Activated gamma-delta T cell treated with anti-CD3 and anti-CD28 coated beads, Interleukin-2, amount 50 U/mL, for 16 hours (primary cell): Measurements from ENCODE around the gene NUDT5.
"Not testable (repeated sequence)": the region's sequence is repeated elsewhere in the genome, so short reads cannot be mapped to it uniquely, and the experiment has no call there.

Experiments
- DNase-seq: peaks from one replicate; pipeline ENCODE4 v3.0.0-alpha.2; 2020; ENCODE audit warnings: low read depth

Gene NUDT5

GRCh38 chr10:12205082-12205481 lies 9.4 kb upstream of the NUDT5 start:
- DNase-seq: no peak

- DNase-seq: no peak
Measured at GRCh38 chr10:12202226-12202625, 6.5 kb upstream of the NUDT5 start.

- no peak for DNase-seq
Measured at GRCh38 chr10:12201543-12201942, 5.9 kb upstream of the NUDT5 start.

GRCh38 chr10:12200850-12201249 lies 5.2 kb upstream of the NUDT5 start:
- no peak for DNase-seq

- DNase-seq: no peak
Measured at GRCh38 chr10:12198156-12198555, 2.5 kb upstream of the NUDT5 start.

GRCh38 chr10:12196531-12197211 lies 980 bp upstream of the NUDT5 start:
- no peak for DNase-seq

- no peak for DNase-seq
Measured at GRCh38 chr10:12195281-12195602, 449 bp downstream of the NUDT5 start.

- no peak for DNase-seq
Measured at GRCh38 chr10:12194752-12195271, 879 bp downstream of the NUDT5 start.

GRCh38 chr10:12193193-12193592 lies 2.5 kb downstream of the NUDT5 start:
- DNase-seq: no peak

- DNase-seq: no peak
Measured at GRCh38 chr10:12191715-12192114, 4.0 kb downstream of the NUDT5 start.

- no peak for DNase-seq
Measured at GRCh38 chr10:12189426-12189825, 6.3 kb downstream of the NUDT5 start.

GRCh38 chr10:12188656-12189055 lies 7.0 kb downstream of the NUDT5 start:
- DNase-seq: no peak

GRCh38 chr10:12187321-12187905 lies 8.3 kb downstream of the NUDT5 start:
- DNase-seq: no peak

- no peak for DNase-seq
Measured at GRCh38 chr10:12186323-12186722, 9.4 kb downstream of the NUDT5 start.

- no peak for DNase-seq
Measured at GRCh38 chr10:12184165-12184564, 11.5 kb downstream of the NUDT5 start.

- DNase-seq: peak; percentile 60
Measured at GRCh38 chr10:12181065-12181775, 14.5 kb downstream of the NUDT5 start.

- DNase-seq: no peak
Measured at GRCh38 chr10:12180221-12180974, 15.3 kb downstream of the NUDT5 start.

- DNase-seq: no peak
Measured at GRCh38 chr10:12179606-12180170, 16.0 kb downstream of the NUDT5 start.

GRCh38 chr10:12177642-12178041 lies 18.0 kb downstream of the NUDT5 start:
- DNase-seq: no peak

GRCh38 chr10:12171512-12171911 lies 24.2 kb downstream of the NUDT5 start:
- DNase-seq: not testable (repeated sequence)

- no peak for DNase-seq
Measured at GRCh38 chr10:12165999-12166775, 29.5 kb downstream of the NUDT5 start.
